PFSK-1 (cell line): ENCODE data around the gene DHPS.

Source experiments
- POLR2AphosphoS5 ChIP-seq: IDR thresholded peaks from 2 replicates; pipeline ENCODE4 v1.6.1; 2012; ENCODE audit warnings: low read depth, mild to moderate bottlenecking, control low read depth, low read length, moderate library complexity
- REST ChIP-seq, 2 experiments: IDR thresholded peaks; 2 replicates each; pipeline versions ENCODE4 v1.6.1 to v1.8.0; 2011 to 2012; ENCODE audit warnings: low read depth in 2 of 2, low read length in 2 of 2, control low read depth in 1 of 2, inconsistent platforms in 1 of 2, mild to moderate bottlenecking in 1 of 2, moderate library complexity in 1 of 2; ENCODE audit not compliant: insufficient read depth in 1 of 2
- SIN3A ChIP-seq: IDR thresholded peaks from 2 replicates; pipeline ENCODE4 v1.6.1; 2012; ENCODE audit warnings: mild to moderate bottlenecking, low read length, moderate library complexity, borderline replicate concordance; ENCODE audit not compliant: insufficient read depth
- TAF1 ChIP-seq: IDR thresholded peaks from 2 replicates; pipeline ENCODE4 v1.6.1; 2012; ENCODE audit warnings: low read length, control low read depth, borderline replicate concordance; ENCODE audit not compliant: insufficient read depth

DNA sequence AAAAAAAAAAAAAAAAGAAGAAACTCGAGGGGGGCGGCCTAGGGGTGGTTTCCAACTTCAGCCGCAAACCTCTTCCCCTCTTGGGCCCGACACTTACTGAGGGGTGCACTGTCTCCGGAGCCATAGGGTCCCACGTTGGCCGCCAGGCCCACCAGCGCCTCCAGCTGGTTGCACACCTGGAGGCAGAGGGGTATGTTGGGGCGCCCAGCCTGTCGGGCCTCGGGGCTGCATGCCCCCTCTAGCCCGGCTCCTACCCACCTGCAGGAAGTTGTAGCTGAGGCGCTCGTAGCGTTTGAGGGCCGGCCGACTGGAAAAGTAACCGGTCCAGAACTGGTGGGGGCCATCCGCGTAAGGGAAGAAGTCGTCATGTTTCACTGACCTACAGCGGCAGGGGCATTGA, 23.7 kb downstream of the DHPS start:
- TF ChIP-seq SIN3A (no peak), REST (IDR thresholded peaks at IDR 0.05; ENCODE audit: insufficient read depth in 1 of 2, low read depth in 2 of 2, low read length in 2 of 2) (no peak), POLR2AphosphoS5 (no peak), TAF1 (no peak)
